GM23338 (cell line): ENCODE measurements around the gene CRISPLD2. TPM values are rescaled to one million over a fixed set of nuclear protein-coding genes. Genes with fewer than 3 reads are reported as not detected.

Experiments used
- ATAC-seq: fragments of 200-7000 bp; cut with Tn5 transposase; 3 replicates; pipeline ENCODE4 v1.9.1; 2020
- DNase-seq: peaks from one replicate; pipeline ENCODE4 v3.0.0-alpha.2; 2015; ENCODE audit warnings: low spot score
- H2AFZ ChIP-seq: fragments of 200-600 bp; sonication (generic); 2 replicates; pipeline ENCODE4 v1.8.0; 2016; ENCODE audit warnings: antibody characterized with exemption, mild to moderate bottlenecking, moderate library complexity
- H3F3A ChIP-seq: fragments of 200-600 bp; sonication (generic); replicated peaks from 2 replicates; pipeline ENCODE4 v1.8.0; 2017; ENCODE audit warnings: antibody characterized with exemption, mixed run types, low read depth
- H3K27ac ChIP-seq: fragments of 200-600 bp; sonication (generic); 2 replicates; pipeline ENCODE4 v1.6.1; 2016; ENCODE audit warnings: low read depth
- H3K27me3 ChIP-seq: fragments of 200-600 bp; sonication (generic); 2 replicates; pipeline ENCODE4 v1.8.0; 2016; ENCODE audit warnings: mild to moderate bottlenecking, mixed run types, moderate library complexity; ENCODE audit not compliant: insufficient read depth
- H3K36me3 ChIP-seq: fragments of 200-600 bp; sonication (generic); 2 replicates; pipeline ENCODE4 v1.8.0; 2016; ENCODE audit warnings: mild to moderate bottlenecking; ENCODE audit not compliant: insufficient read depth
- H3K4me1 ChIP-seq: fragments of 200-600 bp; sonication (generic); 2 replicates; pipeline ENCODE4 v1.8.0; 2016; ENCODE audit warnings: mild to moderate bottlenecking, moderate library complexity; ENCODE audit not compliant: insufficient read depth
- H3K4me2 ChIP-seq: fragments of 200-600 bp; sonication (generic); 2 replicates; pipeline ENCODE4 v1.7.1; 2017; ENCODE audit warnings: mixed run types
- H3K4me3 ChIP-seq: fragments of 200-600 bp; sonication (generic); 2 replicates; pipeline ENCODE4 v1.6.1; 2016; ENCODE audit warnings: mixed run types
- H3K79me2 ChIP-seq: fragments of 200-600 bp; sonication (generic); replicated peaks from 2 replicates; pipeline ENCODE4 v1.8.0; 2017; ENCODE audit warnings: mild to moderate bottlenecking; ENCODE audit not compliant: insufficient read depth
- H3K9me2 ChIP-seq: fragments of 200-600 bp; sonication (generic); 2 replicates; pipeline ENCODE4 v1.8.0; 2017; ENCODE audit not compliant: insufficient read depth
- H4K20me1 ChIP-seq: fragments of 200-600 bp; sonication (generic); replicated peaks from 2 replicates; pipeline ENCODE4 v1.8.0; 2017; ENCODE audit warnings: mild to moderate bottlenecking; ENCODE audit not compliant: insufficient read depth
- H3K27ac Mint-ChIP-seq: 2 replicates; pipeline ENCODE4 v1.8.0; 2020; ENCODE audit warnings: inconsistent platforms, mild to moderate bottlenecking, moderate library complexity, mixed read lengths
- H3K27me3 Mint-ChIP-seq: 3 replicates; pipeline ENCODE4 v1.8.0; 2022; ENCODE audit warnings: low read depth, mild to moderate bottlenecking, moderate library complexity, mixed read lengths, inconsistent platforms; ENCODE audit not compliant: insufficient read depth, poor library complexity
- H3K36me3 Mint-ChIP-seq: 3 replicates; pipeline ENCODE4 v1.8.0; 2021; ENCODE audit warnings: low read depth, mild to moderate bottlenecking, inconsistent platforms, moderate library complexity, mixed read lengths
- H3K4me1 Mint-ChIP-seq: 3 replicates; pipeline ENCODE4 v1.8.0; 2020; ENCODE audit warnings: mild to moderate bottlenecking, inconsistent platforms, mixed read lengths
- H3K4me3 Mint-ChIP-seq: 3 replicates; pipeline ENCODE4 v1.8.0; 2021; ENCODE audit warnings: moderate library complexity, mild to moderate bottlenecking, inconsistent platforms, mixed read lengths
- H3K9me3 Mint-ChIP-seq: 3 replicates; pipeline ENCODE4 v1.8.0; 2020; ENCODE audit warnings: moderate library complexity, mild to moderate bottlenecking, inconsistent platforms, mixed read lengths
- CREB1 ChIP-seq: fragments of 250-450 bp; sonication (Bioruptor Pico); IDR thresholded peaks from 2 replicates; pipeline ENCODE4 v1.5.0; 2020; ENCODE audit warnings: low read depth, mild to moderate bottlenecking, moderate library complexity
- CTCF ChIP-seq, 2 experiments: fragments of 200-600 bp in 1 of 2; sonication (generic) in 1 of 2; conservative IDR thresholded peaks; 2 replicates each; pipeline versions ENCODE4 v1.5.1 to v1.6.1; 2016 to 2017; ENCODE audit warnings: antibody characterized with exemption in 2 of 2, low read depth in 2 of 2, mild to moderate bottlenecking in 2 of 2, moderate library complexity in 1 of 2
- EZH2 ChIP-seq: fragments of 200-600 bp; sonication (generic); IDR thresholded peaks from one replicate; pipeline ENCODE4 v1.8.0; 2017; ENCODE audit warnings: antibody characterized with exemption, mild to moderate bottlenecking, low read depth; ENCODE audit not compliant: unreplicated experiment
- JUNB ChIP-seq: IDR thresholded peaks from one replicate; pipeline ENCODE4 v1.6.1; 2016; ENCODE audit warnings: antibody characterized with exemption; ENCODE audit not compliant: unreplicated experiment
- NANOG ChIP-seq: IDR thresholded peaks from 2 replicates; pipeline ENCODE4 v1.6.1; 2016; ENCODE audit warnings: antibody characterized with exemption, borderline replicate concordance
- POLR2AphosphoS5 ChIP-seq: IDR thresholded peaks from 2 replicates; pipeline ENCODE4 v1.6.1; 2016; ENCODE audit warnings: antibody characterized with exemption, low read depth
- REST ChIP-seq: IDR thresholded peaks from one replicate; pipeline ENCODE4 v1.6.1; 2018; ENCODE audit warnings: antibody characterized with exemption; ENCODE audit not compliant: unreplicated experiment
- STAT1 ChIP-seq: IDR thresholded peaks from one replicate; pipeline ENCODE4 v1.6.1; 2016; ENCODE audit warnings: antibody characterized with exemption; ENCODE audit not compliant: unreplicated experiment
- ZNF331 ChIP-seq: fragments of 250-450 bp; sonication (Bioruptor Pico); IDR thresholded peaks from 2 replicates; pipeline ENCODE4 v1.5.0; 2020; ENCODE audit warnings: low read depth, mild to moderate bottlenecking, moderate library complexity
- polyA plus RNA-seq: library from polyadenylated mRNA; unstranded; fragments of >200 nt; fragmentation: Nextera tagmentation; extraction: Ambion mirVana; gene quantifications from 2 replicates; pipeline ENCODE4 v1.2.1, GENCODE V29; 2016
- total RNA-seq: library from RNA; depleted of rRNA; stranded (reverse); fragments of >200 nt; shearing (Covaris generic); gene quantifications from 2 replicates; pipeline ENCODE4 v1.2.3, GENCODE V29; 2014

CRISPLD2 gene
- total and polyA plus RNA-seq, 2 experiments from 2014 or later: 2.6 to 8.3 TPM

GRCh38 chr16:84883301-84883700 is 63.5 kb downstream of the CRISPLD2 start (continued):
- no peak for TF ChIP-seq JUNB
- TF ChIP-seq CTCF (conservative IDR thresholded peaks at IDR 0.05; ENCODE audit: low read depth in 2 of 2): no peak
- no peak for TF ChIP-seq REST
- TF ChIP-seq EZH2: no peak
- TF ChIP-seq ZNF331: no peak
- TF ChIP-seq CREB1 (CRISPR knock-in tag): no peak

GRCh38 chr16:84884246-84884595 is 64.4 kb downstream of the CRISPLD2 start:
- Histone ChIP-seq H3K4me3 (no peak overlapping the region), H4K20me1 (no peaks in the 10 kb centered on the region), H3K9me2 (no peaks in the 10 kb centered on the region), H3K27me3 (no peaks in the 10 kb centered on the region), H3K4me2 (0 out of 2 replicates have a peak overlapping the region, but pooled peaks have one; percentile 56), H3K4me1 (peaks cover 42% of the 10 kb centered on the region), H3K27ac (0 out of 2 replicates have a peak overlapping the region, but pooled peaks have one; percentile 68), H3F3A (peaks cover 8% of the 10 kb centered on the region; the same call in 1 of the 2 replicates), H3K36me3 (no peaks in the 10 kb centered on the region), H2AFZ (peak overlapping the region; percentile 90; the same call in 1 of the 2 replicates), H3K79me2 (no peaks in the 10 kb centered on the region)
- Mint-ChIP-seq H3K36me3 (peaks cover 10% of the 10 kb centered on the region), H3K27me3 (peaks cover 5% of the 10 kb centered on the region), H3K27ac (no peak overlapping the region), H3K9me3 (no peaks in the 10 kb centered on the region), H3K4me3 (no peak overlapping the region; the same call in 2 of the 3 replicates), H3K4me1 (peaks cover 43% of the 10 kb centered on the region)
- ATAC-seq: no peak
- TF ChIP-seq REST (no peak), EZH2 (no peak), NANOG (no peak), POLR2AphosphoS5 (no peak), STAT1 (no peak)
- no peak for DNase-seq
